GM13976 (cell line): ENCODE data around the gene PTPRR.

Experiments
- DNase-seq: peaks from one replicate; pipeline ENCODE4 v3.0.0; 2012; ENCODE audit warnings: low spot score
- in situ Hi-C: fragments of 300-500 bp; cut with MboI; formaldehyde crosslinking; loops from one replicate; pipeline ENCODE4 v1.12.0; 2022; ENCODE audit warnings: low sequenced_read_pairs, mixed read lengths, inconsistent platforms; ENCODE audit not compliant: unreplicated experiment
- TF ChIP-seq, protein P1 (sequence below): IDR thresholded peaks from 2 replicates; pipeline ENCODE4 v1.5.1; 2012; ENCODE audit warnings: borderline replicate concordance, mild to moderate bottlenecking; ENCODE audit not compliant: insufficient read depth; ENCODE audit errors: extremely low read depth, missing control alignments, control extremely low read depth

PTPRR gene

DNA sequence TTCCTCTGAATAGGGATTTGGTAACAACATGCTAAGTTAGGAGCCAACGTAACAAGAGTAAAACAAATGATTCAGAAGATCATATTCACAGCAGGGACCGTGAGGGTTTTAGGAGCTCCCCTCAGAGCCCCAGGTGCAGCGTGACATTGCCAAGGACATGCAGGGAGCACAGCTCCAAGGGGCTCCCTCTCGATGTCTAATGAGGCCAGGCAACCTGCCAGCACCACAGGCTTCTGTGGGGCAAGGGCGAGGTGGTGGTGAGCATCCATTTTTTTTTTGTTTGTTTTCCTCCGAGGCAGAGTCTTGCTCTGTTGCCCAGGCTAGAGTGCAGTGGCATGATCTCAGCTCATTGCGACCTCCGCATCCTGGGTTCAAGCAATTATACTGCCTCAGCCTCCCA lies 188.3 kb downstream of the PTPRR start:
- in situ Hi-C loops = loop anchor here (25.0 kb wide), 1 partner anchor 845 kb away; no protein-coding TSS in a partner anchor

DNA sequence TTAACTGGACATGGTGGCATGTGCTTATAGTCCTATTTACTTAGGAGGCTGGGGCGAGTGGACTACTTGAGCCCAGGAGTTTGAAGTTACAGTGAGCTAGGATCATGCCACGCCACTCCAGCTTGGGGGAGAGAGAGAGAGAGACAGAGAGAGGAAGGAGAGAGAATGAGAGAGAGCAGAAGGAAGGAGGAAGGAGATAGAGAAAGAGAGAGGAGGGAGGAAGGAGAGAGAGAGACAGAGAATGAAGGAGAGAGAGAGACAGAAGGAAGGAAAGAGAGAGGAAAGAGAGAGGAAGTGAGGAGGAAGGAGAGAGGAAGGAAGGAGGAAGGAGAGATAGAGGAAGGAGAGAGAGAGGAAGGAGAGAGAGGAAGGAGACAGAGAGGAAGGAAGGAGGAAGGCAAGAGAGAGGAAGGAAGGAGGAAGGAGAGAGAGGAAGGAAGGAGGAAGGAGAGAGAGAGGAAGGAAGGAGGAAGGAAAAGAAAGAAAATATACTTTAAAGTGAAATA lies 189.8 kb downstream of the PTPRR start:
- DNase-seq = no peak
- in situ Hi-C loops = loop anchor here (25.0 kb wide), 1 partner anchor 843 kb away; no protein-coding TSS in a partner anchor
- TF ChIP-seq, protein P1, sequence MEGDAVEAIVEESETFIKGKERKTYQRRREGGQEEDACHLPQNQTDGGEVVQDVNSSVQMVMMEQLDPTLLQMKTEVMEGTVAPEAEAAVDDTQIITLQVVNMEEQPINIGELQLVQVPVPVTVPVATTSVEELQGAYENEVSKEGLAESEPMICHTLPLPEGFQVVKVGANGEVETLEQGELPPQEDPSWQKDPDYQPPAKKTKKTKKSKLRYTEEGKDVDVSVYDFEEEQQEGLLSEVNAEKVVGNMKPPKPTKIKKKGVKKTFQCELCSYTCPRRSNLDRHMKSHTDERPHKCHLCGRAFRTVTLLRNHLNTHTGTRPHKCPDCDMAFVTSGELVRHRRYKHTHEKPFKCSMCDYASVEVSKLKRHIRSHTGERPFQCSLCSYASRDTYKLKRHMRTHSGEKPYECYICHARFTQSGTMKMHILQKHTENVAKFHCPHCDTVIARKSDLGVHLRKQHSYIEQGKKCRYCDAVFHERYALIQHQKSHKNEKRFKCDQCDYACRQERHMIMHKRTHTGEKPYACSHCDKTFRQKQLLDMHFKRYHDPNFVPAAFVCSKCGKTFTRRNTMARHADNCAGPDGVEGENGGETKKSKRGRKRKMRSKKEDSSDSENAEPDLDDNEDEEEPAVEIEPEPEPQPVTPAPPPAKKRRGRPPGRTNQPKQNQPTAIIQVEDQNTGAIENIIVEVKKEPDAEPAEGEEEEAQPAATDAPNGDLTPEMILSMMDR = no peak

More for the DNA sequence above, 188.3 kb downstream of the PTPRR start:
- no peak for DNase-seq
- TF ChIP-seq, protein P1 = no peak

DNA sequence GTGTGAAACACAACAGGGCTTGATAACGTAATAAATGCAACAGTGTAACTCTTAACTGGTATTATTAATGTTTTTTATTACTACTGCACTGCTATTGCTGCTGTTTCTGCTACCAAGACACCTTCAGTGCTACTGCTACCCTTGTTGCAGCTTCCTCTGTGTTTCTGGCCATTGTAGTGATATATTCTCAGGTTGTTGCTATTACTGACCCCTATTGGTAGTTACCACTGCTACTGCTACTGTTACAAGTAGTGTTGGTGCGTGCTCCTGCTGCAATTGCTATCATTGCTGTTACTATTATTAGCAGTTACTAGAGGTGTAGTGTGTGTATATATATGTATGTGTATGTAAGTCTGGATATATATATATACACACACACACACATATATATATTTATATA lies 196.1 kb downstream of the PTPRR start:
- in situ Hi-C loops = no loop called here
- TF ChIP-seq, protein P1 = no peak
- no peak for DNase-seq

DNA sequence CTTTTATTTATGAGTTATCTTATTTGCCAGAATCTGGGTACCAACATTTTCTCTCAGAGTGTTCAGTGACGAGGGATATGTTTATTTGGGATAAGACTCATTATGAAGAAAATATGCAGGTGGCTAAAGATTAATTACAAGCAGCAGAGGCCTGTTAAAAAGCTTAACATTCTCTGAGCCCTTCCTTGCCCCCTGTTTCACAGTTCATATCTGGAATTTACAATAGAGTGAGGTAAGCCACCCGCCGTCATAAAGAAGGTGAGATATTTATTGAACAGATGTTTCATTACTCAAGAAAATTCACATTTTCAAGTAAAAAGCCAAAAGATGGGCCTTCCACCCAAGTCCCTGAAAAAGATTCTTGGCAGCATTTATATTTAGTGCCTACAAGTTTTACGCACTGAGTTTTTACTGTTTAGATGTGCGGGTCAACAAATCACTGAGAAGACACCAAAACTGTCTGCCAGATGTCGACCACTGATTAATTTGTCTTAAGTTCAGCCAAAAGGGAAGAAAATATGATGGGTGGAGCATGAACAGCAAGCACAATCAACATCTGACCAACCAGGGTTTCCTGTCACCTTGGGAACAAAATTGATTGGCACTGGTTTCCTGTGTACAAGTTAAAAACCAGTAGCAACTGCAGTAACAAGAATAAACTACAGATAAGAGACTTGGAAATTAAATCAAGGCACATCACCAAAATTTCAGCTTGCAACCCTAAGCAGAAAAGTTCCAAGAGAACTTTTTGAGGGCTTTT lies 197.8 kb downstream of the PTPRR start:
- TF ChIP-seq, protein P1 = no peak
- no peak for DNase-seq
- in situ Hi-C loops = no loop called here

DNA sequence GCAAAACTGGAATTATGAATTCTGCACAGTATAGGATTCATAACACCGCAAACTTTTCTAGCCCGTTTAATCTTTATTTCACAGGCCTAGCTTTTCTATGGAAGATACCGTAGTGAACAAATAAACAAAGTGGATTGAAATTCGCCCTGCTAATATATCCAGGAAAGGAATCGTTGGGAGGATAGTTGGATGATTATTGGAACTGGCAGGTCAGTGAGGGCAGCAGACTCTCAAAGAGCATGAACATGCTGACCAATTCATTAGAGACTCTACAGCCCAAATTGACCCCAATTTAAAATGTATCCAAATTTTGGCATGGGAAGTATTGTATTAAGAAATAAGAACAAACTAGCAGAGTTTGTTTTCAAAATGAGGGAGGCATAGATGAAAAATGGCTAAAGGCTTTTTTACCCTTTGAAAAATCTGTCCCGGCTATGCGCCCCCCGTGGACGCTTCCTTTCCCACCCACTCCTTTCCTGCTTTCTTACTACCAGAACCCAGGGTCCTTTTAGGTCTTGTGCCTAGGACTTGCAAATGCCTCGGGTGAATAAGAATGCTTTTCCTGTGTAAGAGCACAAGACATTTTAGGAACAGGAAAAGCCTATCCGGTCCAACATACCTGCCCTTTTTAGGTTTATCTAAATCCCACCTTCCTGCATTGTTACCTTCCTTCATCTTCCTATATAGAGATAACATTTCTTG lies 198.7 kb downstream of the PTPRR start:
- DNase-seq = no peak
- TF ChIP-seq, protein P1 = no peak
- in situ Hi-C loops = no loop called here

DNA sequence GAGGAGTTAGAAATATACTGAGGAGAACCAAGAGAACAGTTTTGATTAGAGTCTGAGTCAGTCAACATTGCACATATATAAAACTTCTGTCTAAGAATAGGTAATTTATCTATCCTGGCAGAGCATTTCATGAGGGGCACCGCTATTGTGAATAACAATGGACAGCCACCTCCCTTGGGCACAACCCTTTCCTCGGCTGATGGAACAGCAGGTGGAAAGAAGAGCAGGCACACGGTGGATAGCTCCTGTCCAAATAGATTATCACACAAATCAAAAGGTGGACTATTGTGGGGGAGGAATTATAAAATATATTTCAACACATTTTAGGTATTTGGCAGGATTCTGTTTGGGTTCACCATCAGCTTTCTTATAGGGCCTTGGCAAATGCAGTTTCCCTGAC lies 199.3 kb downstream of the PTPRR start:
- TF ChIP-seq, protein P1 = no peak
- in situ Hi-C loops = no loop called here
- no peak for DNase-seq
